Measurements from ENCODE around the gene MSRB1. TPM values are rescaled to one million over a fixed set of nuclear protein-coding genes. Genes with fewer than 3 reads are reported as not detected.

Gene MSRB1
- total and polyA plus RNA-seq, 2 of the 13 experiments (the other 11 are each of a cell fraction or from before 2014, with no cell fraction given), result 32.1 to 75.4 TPM

GRCh38 chr16:1984347-1985225, 41.6 kb upstream of the MSRB1 start (continued):
- TF ChIP-seq HBP1 (CRISPR knock-in tag; IDR thresholded peaks at IDR 0.05; ENCODE audit: low read depth) (no peak), RXRB (CRISPR knock-in tag; IDR thresholded peaks at IDR 0.05; ENCODE audit: borderline replicate concordance) (no peak), RFXANK (CRISPR knock-in tag; IDR thresholded peaks at IDR 0.05) (no peak), ZNF138 (CRISPR knock-in tag; IDR thresholded peaks at IDR 0.05; ENCODE audit: low read depth) (no peak), ATF2 (CRISPR knock-in tag; IDR thresholded peaks at IDR 0.05) (no peak), ETV6 (CRISPR knock-in tag; conservative IDR thresholded peaks at IDR 0.05) (no peak), BRF2 (CRISPR knock-in tag; IDR thresholded peaks at IDR 0.05) (no peak), SYNCRIP (IDR thresholded peaks at IDR 0.05; ENCODE audit: insufficient read depth, low read depth, low read length) (no peak), ZNF709 (CRISPR knock-in tag; IDR thresholded peaks at IDR 0.05) (no peak), TOE1 (CRISPR knock-in tag; IDR thresholded peaks at IDR 0.05) (no peak), RAD51 (IDR thresholded peaks at IDR 0.05; ENCODE audit: borderline replicate concordance) (no peak), SRSF1 (optimal IDR thresholded peaks at IDR 0.05; ENCODE audit: low read depth, low read length) (no peak), MAX (IDR thresholded peaks at IDR 0.05) (peak; percentile 17; the same call in 1 of the 2 replicates), ZNF503 (CRISPR knock-in tag; IDR thresholded peaks at IDR 0.05) (no peak), CTCF (CRISPR knock-in tag; IDR thresholded peaks at IDR 0.05) (no peak), ZSCAN5A (CRISPR knock-in tag; IDR thresholded peaks at IDR 0.05; ENCODE audit: borderline replicate concordance) (no peak), ZNF883 (CRISPR knock-in tag; IDR thresholded peaks at IDR 0.05; ENCODE audit: not compliant biosample characterization) (peak; percentile 1), MEIS1 (CRISPR knock-in tag; IDR thresholded peaks at IDR 0.05; ENCODE audit: borderline replicate concordance) (0 out of 2 replicates have a peak, but pooled peaks have one; percentile 64), NONO (IDR thresholded peaks at IDR 0.05) (no peak), NONO (CRISPR knock-in tag; conservative IDR thresholded peaks at IDR 0.05) (peak; percentile 46; the same call in 1 of the 2 replicates)

All from HepG2 (cell line).